Renal cortex interstitium (tissue), 11 donors: ENCODE measurements around the gene PTPRH. TPM values are rescaled to one million over a fixed set of nuclear protein-coding genes. Genes with fewer than 3 reads are reported as not detected.

ENCODE experiments used
- DNase-seq, 11 donors: peaks; one replicate each; pipeline ENCODE4 v3.0.0-alpha.2; 2013; ENCODE audit warnings: low read depth in 9 of 11, low spot score in 4 of 11; ENCODE audit errors: extremely low read depth in 1 of 11
- polyA plus RNA-seq, 3 donors: library from polyadenylated mRNA; unstranded; fragments of 120-200 nt; gene quantifications; one replicate each; pipeline ENCODE4 v1.2.1, GENCODE V29; 2013; ENCODE audit not compliant: insufficient read length in 3 of 3

The PTPRH gene
- polyA plus RNA-seq, 3 donors, result 0.09 to 0.16 (median 0.12) TPM

DNA sequence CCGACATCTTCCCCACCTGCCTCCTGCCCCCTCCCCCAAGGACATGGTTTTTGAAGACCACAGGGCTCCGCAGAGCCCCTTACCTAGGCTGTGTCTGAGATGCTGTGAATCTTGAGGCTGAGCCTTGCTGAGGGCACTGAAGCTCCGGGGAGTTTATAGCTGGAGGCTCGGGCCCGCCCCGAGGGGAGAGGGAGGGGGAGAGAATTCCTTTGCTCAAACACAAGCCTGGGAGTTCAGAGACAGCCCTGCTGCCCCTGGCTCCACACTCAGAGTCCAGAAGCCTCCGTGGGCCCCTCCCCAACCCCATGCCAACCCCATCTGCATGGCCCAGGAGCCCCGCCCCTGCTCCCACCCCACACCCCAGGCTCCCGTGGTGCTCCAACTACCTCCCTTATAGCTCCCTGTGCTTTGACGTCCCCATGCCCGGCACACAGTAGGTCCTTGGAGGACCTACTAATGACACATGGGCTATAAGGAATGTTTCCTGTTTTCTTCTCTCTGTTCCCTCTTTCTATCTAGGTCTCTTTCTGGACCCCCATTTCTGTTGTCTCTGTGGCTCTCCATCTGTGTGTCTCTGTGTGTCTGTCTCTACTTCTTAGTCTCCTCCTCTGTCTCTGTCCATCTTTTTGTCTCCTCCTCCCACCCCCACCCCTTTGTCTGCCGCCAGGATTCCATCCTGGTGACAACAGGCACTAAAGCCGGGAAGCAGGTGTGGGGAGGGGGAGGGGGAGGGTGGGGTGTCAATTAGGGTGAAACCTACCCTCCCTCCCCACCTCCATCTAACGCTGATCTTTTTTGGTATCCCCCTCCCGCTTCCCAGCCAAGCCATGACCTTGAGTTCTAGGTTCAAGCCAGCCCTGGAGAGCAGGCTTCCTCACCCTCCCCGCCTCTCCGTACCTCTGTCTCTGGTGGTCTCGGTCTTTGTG lies 60.0 kb downstream of the PTPRH start, which contains the start of gene TNNT1:
TSS of gene TNNT1 (minus strand) at position 129 of the 926 bp plus-strand sequence. CDS start 2,049 bp downstream, outside the sequence.
- DNase-seq, result no peak

DNA sequence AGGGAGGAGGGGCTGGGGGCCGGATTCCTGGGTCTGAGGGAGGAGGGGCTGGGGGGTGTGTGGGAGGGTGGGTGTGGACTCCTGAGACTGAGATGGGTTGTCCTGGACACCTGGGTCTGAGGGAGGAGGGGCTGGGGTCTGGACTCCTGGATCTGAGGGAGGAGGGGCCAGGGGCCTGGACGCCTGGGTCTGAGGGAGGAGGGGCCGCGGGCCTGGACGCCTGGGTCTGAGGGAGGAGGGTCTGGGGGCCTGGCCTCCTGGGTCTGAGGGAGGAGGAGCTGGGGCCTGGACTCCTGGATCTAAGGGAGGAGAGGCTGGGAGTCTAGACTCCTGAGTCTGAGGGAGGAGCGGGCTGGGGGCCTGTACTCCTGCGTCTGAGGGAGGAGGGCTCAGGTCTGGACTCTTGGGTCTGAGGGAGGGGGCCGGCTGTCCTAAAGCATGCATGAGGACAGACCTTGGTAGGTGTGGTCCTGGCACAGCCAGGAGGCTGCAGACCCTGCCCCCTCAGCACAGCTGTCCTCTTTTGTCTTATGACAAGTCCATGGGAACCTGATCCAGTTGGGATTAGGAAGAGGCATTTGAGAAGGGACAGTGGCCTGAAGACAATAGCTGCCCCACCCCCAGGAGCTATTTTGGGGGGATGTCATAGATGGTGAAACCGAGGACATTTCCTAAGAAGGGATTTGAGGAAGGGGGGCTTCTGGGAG lies 61.6 kb downstream of the PTPRH start:
- no peak for DNase-seq

GRCh38 chr19:55146705-55147273 lies 62.5 kb downstream of the PTPRH start:
- DNase-seq, result no peak

GRCh38 chr19:55146078-55146704 lies 63.1 kb downstream of the PTPRH start:
- DNase-seq, result no peak

GRCh38 chr19:55145232-55145631 lies 64.1 kb downstream of the PTPRH start:
- no peak for DNase-seq

GRCh38 chr19:55141696-55142095 lies 67.6 kb downstream of the PTPRH start:
- no peak for DNase-seq

GRCh38 chr19:55137915-55138314 lies 71.4 kb downstream of the PTPRH start:
- no peak for DNase-seq

DNA sequence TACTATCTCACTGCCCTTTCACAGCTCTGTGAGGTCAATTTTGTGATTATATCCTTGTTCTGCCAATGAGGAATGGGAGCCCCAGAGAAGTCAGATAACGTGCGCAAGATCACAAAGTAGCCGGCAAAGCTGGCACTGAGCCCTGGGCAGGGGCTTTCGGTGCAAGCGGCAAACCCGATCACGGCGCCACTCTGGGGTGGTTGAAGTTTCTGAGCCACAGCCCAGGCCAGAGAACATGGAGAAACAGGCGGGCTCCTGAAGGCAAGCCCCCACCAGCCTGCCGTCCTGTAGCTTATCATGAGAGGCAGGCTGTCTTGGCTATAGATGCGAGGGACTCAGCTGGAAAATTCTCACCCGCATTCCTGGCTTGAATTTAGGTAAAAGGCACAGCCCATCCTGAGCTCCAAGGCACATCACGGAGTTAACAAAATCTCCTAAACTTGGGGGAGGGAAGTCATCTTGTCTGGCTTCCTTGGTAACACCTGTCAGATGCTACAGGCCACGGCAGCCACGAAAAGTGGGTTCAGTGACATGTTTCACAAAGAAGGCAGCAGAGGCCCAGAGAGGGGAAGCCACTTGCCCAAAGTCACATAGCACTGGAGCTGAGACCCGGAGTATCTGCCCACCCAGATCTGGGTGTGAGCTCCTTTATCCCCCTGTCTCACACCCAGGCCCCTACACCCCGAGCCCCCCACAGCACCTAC lies 72.8 kb downstream of the PTPRH start:
- no peak for DNase-seq

DNA sequence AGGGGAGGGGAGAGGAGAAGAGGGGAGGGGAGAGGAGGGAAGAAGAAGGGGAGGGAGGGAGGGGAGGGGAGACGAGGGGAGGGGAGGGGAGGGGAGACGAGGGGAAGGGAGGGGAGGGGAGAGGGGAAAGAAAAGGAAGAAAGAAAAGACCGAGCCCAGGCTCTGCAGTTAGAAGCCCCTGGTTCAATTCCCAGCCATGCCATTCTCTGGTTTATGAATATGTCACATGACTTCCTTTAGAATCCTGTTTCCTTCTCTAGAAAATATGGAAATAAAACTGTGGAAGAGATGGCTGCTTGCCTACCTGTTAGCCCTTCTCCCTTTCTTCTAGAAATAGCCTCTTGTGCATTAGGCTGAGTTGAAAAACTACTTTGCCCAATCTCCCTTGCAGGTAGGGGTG lies 74.6 kb downstream of the PTPRH start:
- DNase-seq, result no peak

DNA sequence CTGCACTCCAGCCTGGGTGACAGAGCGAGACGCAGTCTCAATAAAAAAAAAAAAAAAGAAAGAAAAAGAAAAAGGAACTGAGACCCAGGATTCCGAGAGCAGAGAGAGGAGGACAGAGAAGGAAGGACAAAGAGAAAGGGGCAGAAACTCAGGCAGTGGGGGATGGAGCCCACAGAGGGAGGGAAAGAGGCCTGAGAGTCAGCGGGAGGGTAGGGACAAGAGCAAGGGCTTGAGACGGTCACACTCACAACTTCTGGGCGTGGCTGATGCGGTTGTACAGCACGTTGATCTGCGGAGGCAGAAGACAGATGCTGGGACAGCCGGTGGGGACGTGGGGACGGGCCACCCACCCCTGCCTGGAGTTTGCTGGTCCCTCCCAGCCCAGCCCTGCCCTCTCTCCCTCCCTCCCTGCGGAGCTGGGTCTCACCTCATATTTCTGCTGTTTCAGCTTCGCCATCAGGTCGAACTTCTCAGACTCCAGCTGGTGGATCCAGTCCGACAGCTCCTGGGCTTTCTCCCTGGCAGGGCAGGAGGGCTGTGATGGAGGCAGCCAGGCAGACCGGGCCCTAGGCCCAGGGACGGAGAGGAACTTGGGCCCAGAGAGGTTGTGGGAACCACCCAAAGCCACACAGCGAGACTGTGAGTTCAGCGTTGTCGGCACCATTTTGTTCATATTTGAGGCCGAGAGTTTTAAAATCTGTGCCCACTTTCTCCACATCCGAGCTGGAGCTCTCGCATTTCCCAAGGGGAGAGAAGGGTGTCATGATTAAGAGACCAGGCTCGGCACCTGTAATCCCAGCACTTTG lies 75.5 kb downstream of the PTPRH start:
- no peak for DNase-seq

- DNase-seq, result no peak
These were observed 76.7 kb downstream of the PTPRH start for GRCh38 chr19:55132453-55133129.

DNA sequence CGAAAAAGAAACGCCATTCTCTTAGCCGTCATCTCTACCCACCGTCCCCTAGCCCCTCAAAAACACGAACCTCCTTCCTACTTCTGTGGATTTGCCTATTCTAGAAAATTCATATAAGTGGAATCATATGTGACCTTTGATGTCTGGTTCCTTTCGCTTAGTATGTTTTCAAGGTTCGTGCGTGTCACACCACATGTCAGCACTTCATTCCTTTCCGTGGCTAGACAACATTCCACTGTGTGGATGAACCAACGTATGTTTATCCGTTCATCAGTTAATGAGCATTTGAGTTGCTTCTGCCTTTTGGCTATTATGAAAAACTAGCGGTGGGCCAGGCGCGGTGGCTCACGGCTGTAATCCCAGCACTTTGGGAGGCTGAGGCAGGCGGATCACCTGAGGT lies 77.9 kb downstream of the PTPRH start:
- DNase-seq, result no peak

Other genes starting within 250 kb of the PTPRH start
- gene NLRP2, start 243.1 kb downstream of the PTPRH start, polyA plus RNA-seq, result 10 to 100 TPM in 2 of 3 donors, 1 to 10 TPM in 1; 6.4 to 22.0 (median 17.9) TPM
- under 1 TPM; 0.37 to 0.68 (median 0.39) TPM for gene GP6, start 171.2 kb downstream of the PTPRH start, polyA plus RNA-seq
- 10 to 100 TPM; 13.6 to 27.1 (median 15.9) TPM for gene RDH13, start 146.4 kb downstream of the PTPRH start, polyA plus RNA-seq
- gene EPS8L1, start 133.6 kb downstream of the PTPRH start, polyA plus RNA-seq, result 10 to 100 TPM; 48.0 to 77.9 (median 61.6) TPM
- gene PPP1R12C, start 91.9 kb downstream of the PTPRH start, polyA plus RNA-seq, result 100 to 1,000 TPM in 1 of 3 donors, 10 to 100 TPM in 2; 66.4 to 116 (median 95.8) TPM
- 1 to 10 TPM; 2.7 to 7.0 (median 4.5) TPM for gene TNNT1, start 60.3 kb downstream of the PTPRH start, polyA plus RNA-seq
- gene TNNI3, start 51.8 kb downstream of the PTPRH start, polyA plus RNA-seq, result 1 to 10 TPM; 3.4 to 3.7 (median 3.5) TPM
- gene DNAAF3, start 42.9 kb downstream of the PTPRH start, polyA plus RNA-seq, result 1 to 10 TPM; 6.6 to 9.9 (median 8.1) TPM
- under 1 TPM; 0.11 to 0.47 (median 0.44) TPM for gene SYT5, start 29.2 kb downstream of the PTPRH start, polyA plus RNA-seq
- gene TMEM86B, start 19.3 kb upstream of the PTPRH start, polyA plus RNA-seq, result 1 to 10 TPM; 2.6 to 7.1 (median 4.2) TPM
- 10 to 100 TPM; 39.3 to 52.1 (median 48.9) TPM for gene PPP6R1, start 49.5 kb upstream of the PTPRH start, polyA plus RNA-seq
- 10 to 100 TPM; 23.2 to 41.2 (median 39.2) TPM for gene HSPBP1, start 70.6 kb upstream of the PTPRH start, polyA plus RNA-seq
- 10 to 100 TPM; 12.7 to 16.2 (median 14.6) TPM for gene BRSK1, start 74.5 kb upstream of the PTPRH start, polyA plus RNA-seq
- gene TMEM150B, start 115.8 kb upstream of the PTPRH start, polyA plus RNA-seq, result 1 to 10 TPM in 1 of 3 donors, under 1 TPM in 2; 0.72 to 2.1 (median 0.90) TPM
- 10 to 100 TPM; 16.5 to 34.5 (median 23.4) TPM for gene KMT5C, start 130.4 kb upstream of the PTPRH start, polyA plus RNA-seq
- gene COX6B2, start 145.2 kb upstream of the PTPRH start, polyA plus RNA-seq, result 1 to 10 TPM in 2 of 3 donors, under 1 TPM in 1; 0.82 to 1.9 (median 1.2) TPM
- under 1 TPM; 0.12 to 0.24 (median 0.13) TPM for gene GARIN5B, start 153.8 kb upstream of the PTPRH start, polyA plus RNA-seq
- 1 to 10 TPM in 2 of 3 donors, under 1 TPM in 1; 0.84 to 2.8 (median 1.5) TPM for gene IL11, start 161.0 kb upstream of the PTPRH start, polyA plus RNA-seq
- 1 to 10 TPM in 1 of 3 donors, under 1 TPM in 1, not detected in 1; 0.17 to 1.1 TPM for gene TMEM190, start 167.3 kb upstream of the PTPRH start, polyA plus RNA-seq
- 1 to 10 TPM in 1 of 3 donors, under 1 TPM in 2; 0.58 to 1.3 (median 0.78) TPM for gene TMEM238, start 174.8 kb upstream of the PTPRH start, polyA plus RNA-seq
- gene RPL28, start 176.4 kb upstream of the PTPRH start, polyA plus RNA-seq, result 1,000 to 10,000 TPM in 2 of 3 donors, 100 to 1,000 TPM in 1; 762 to 1,286 (median 1,213) TPM
- 10 to 100 TPM; 39.8 to 70.7 (median 42.8) TPM for gene UBE2S, start 198.3 kb upstream of the PTPRH start, polyA plus RNA-seq
- gene SHISA7, start 233.8 kb upstream of the PTPRH start, polyA plus RNA-seq, result under 1 TPM; 0.09 to 0.30 (median 0.16) TPM